Esophagus (tissue), 2 donors: ENCODE data around the gene PADI1. TPM values are rescaled to one million over a fixed set of nuclear protein-coding genes. Genes with fewer than 3 reads are reported as not detected.

Source experiments
- H3K27ac ChIP-seq, 2 donors: one replicate each; pipeline ENCODE4 v1.5.1; 2013; ENCODE audit warnings: low read depth in 2 of 2, mild to moderate bottlenecking in 2 of 2, inconsistent platforms in 1 of 2, low read length in 1 of 2, moderate library complexity in 1 of 2
- H3K27me3 ChIP-seq, 2 donors: one replicate each; pipeline ENCODE4 v1.6.1; 2013; ENCODE audit warnings: low read length in 2 of 2, control low read depth in 1 of 2, mild to moderate bottlenecking in 1 of 2; ENCODE audit not compliant: insufficient read depth in 2 of 2, control insufficient read depth in 1 of 2
- H3K36me3 ChIP-seq, 2 donors: one replicate each; pipeline ENCODE4 v1.6.1; 2013; ENCODE audit warnings: low read length in 1 of 2; ENCODE audit not compliant: control insufficient read depth in 2 of 2, insufficient read depth in 2 of 2
- H3K4me1 ChIP-seq, 2 donors: one replicate each; pipeline ENCODE4 v1.6.1; 2013; ENCODE audit warnings: low read length in 1 of 2; ENCODE audit not compliant: control insufficient read depth in 2 of 2, insufficient read depth in 2 of 2
- H3K4me3 ChIP-seq, 2 donors: one replicate each; pipeline ENCODE4 v1.5.1; 2013; ENCODE audit warnings: low read length in 2 of 2, mild to moderate bottlenecking in 2 of 2, low read depth in 1 of 2, moderate library complexity in 1 of 2
- H3K9me3 ChIP-seq, 2 donors: one replicate each; pipeline ENCODE4 v1.6.1; 2013; ENCODE audit warnings: mild to moderate bottlenecking in 2 of 2, low read depth in 1 of 2, low read length in 1 of 2, moderate library complexity in 1 of 2; ENCODE audit not compliant: control insufficient read depth in 2 of 2, insufficient read depth in 1 of 2
- WGBS, 2 donors: extraction: QIAGEN DNeasy Blood & Tissue Kit; methylation state at CpG; one replicate each; pipeline ENCODE4 v1.1.7; 2013; 5-methylcytosine and 5-hydroxymethylcytosine counted together
- polyA plus RNA-seq, 2 donors: library from polyadenylated mRNA; stranded (reverse); fragments of 200-250 nt; gene quantifications; one replicate each; pipeline ENCODE4 v1.2.3, GENCODE V29; 2013
- donor health status: healthy with polysubstance abuse.
- donor health status: Bipolar disorder and iron deficiency.

PADI1 gene
- polyA plus RNA-seq, 2 donors: 162 to 398 TPM

GRCh38 chr1:17272646-17273045 lies 67.7 kb downstream of the PADI1 start:
- Histone ChIP-seq H3K9me3 (no peaks in the 10 kb centered on the region), H3K36me3 (peaks cover 0 to 7% of the 10 kb centered on the region in 2 donors), H3K27me3 (no peaks in the 10 kb centered on the region), H3K4me1 (peaks cover 0 to 7% of the 10 kb centered on the region in 2 donors), H3K4me3 (no peak overlapping the region), H3K27ac (no peak overlapping the region)
- WGBS, 2 donors: 30 to 37% methylated on average over 4 of the region's 4 CpGs

GRCh38 chr1:17273096-17273495 lies 68.2 kb downstream of the PADI1 start:
- no peak overlapping the region for H3K4me3 ChIP-seq
- H3K4me1 ChIP-seq: peaks cover 0 to 7% of the 10 kb centered on the region in 2 donors
- H3K27ac ChIP-seq: no peak overlapping the region
- WGBS, 2 donors: 71 to 76% methylated on average over 13 of the region's 13 CpGs
- H3K9me3 ChIP-seq: no peaks in the 10 kb centered on the region
- H3K27me3 ChIP-seq: no peaks in the 10 kb centered on the region
- H3K36me3 ChIP-seq: peaks cover 0 to 7% of the 10 kb centered on the region in 2 donors

GRCh38 chr1:17274186-17275170 lies 69.5 kb downstream of the PADI1 start:
- Histone ChIP-seq H3K4me1 (peaks cover 0 to 7% of the 10 kb centered on the region in 2 donors), H3K4me3 (no peak overlapping the region), H3K27ac (no peak overlapping the region), H3K27me3 (no peaks in the 10 kb centered on the region), H3K36me3 (peaks cover 0 to 7% of the 10 kb centered on the region in 2 donors), H3K9me3 (no peaks in the 10 kb centered on the region)
- 55 to 60% methylated on average over 15 of the region's 15 CpGs for WGBS, 2 donors

GRCh38 chr1:17276568-17276967 lies 71.6 kb downstream of the PADI1 start:
- peaks cover 0 to 10% of the 10 kb centered on the region in 2 donors for H3K4me1 ChIP-seq
- H3K9me3 ChIP-seq: no peaks in the 10 kb centered on the region
- no peaks in the 10 kb centered on the region for H3K27me3 ChIP-seq
- H3K36me3 ChIP-seq: no peaks in the 10 kb centered on the region
- WGBS, 2 donors: 32 to 37% methylated on average over 11 of the region's 11 CpGs
- H3K27ac ChIP-seq: no peak overlapping the region
- H3K4me3 ChIP-seq: no peak overlapping the region

GRCh38 chr1:17277511-17278159 lies 72.7 kb downstream of the PADI1 start:
- 76 to 84% methylated on average over 8 of the region's 8 CpGs for WGBS, 2 donors
- Histone ChIP-seq H3K4me1 (peaks cover 0 to 10% of the 10 kb centered on the region in 2 donors), H3K27ac (no peak overlapping the region), H3K4me3 (no peak overlapping the region), H3K27me3 (no peaks in the 10 kb centered on the region), H3K36me3 (no peaks in the 10 kb centered on the region), H3K9me3 (no peaks in the 10 kb centered on the region)

GRCh38 chr1:17278996-17279830 lies 74.3 kb downstream of the PADI1 start:
- Histone ChIP-seq H3K4me1 (peaks cover 0 to 7% of the 10 kb centered on the region in 2 donors), H3K27me3 (no peaks in the 10 kb centered on the region), H3K36me3 (no peaks in the 10 kb centered on the region), H3K4me3 (no peak overlapping the region), H3K27ac (no peak overlapping the region), H3K9me3 (no peaks in the 10 kb centered on the region)
- WGBS, 2 donors: 78 to 85% methylated on average over 14 of the region's 14 CpGs

GRCh38 chr1:17280436-17280835 lies 75.5 kb downstream of the PADI1 start:
- H3K4me1 ChIP-seq: peaks cover 0 to 7% of the 10 kb centered on the region in 2 donors
- no peak overlapping the region for H3K4me3 ChIP-seq
- 83 to 84% methylated on average over 7 of the region's 7 CpGs for WGBS, 2 donors
- no peaks in the 10 kb centered on the region for H3K9me3 ChIP-seq
- no peaks in the 10 kb centered on the region for H3K27me3 ChIP-seq
- H3K36me3 ChIP-seq: no peaks in the 10 kb centered on the region
- H3K27ac ChIP-seq: no peak overlapping the region

GRCh38 chr1:17280894-17281293 lies 76.0 kb downstream of the PADI1 start:
- 81 to 84% methylated on average over 2 of the region's 2 CpGs for WGBS, 2 donors
- no peaks in the 10 kb centered on the region for H3K27me3 ChIP-seq

GRCh38 chr1:17281775-17282181 lies 76.8 kb downstream of the PADI1 start:
- no peak overlapping the region for H3K4me3 ChIP-seq
- H3K9me3 ChIP-seq: no peaks in the 10 kb centered on the region
- H3K27ac ChIP-seq: no peak overlapping the region
- H3K36me3 ChIP-seq: no peaks in the 10 kb centered on the region
- WGBS, 2 donors: 45 to 46% methylated on average over 8 of the region's 8 CpGs
- H3K4me1 ChIP-seq: peaks cover 0 to 9% of the 10 kb centered on the region in 2 donors
- H3K27me3 ChIP-seq: no peaks in the 10 kb centered on the region

More at GRCh38 chr1:17280894-17281293, 76.0 kb downstream of the PADI1 start:
- Histone ChIP-seq H3K36me3 (no peaks in the 10 kb centered on the region), H3K4me3 (no peak overlapping the region), H3K27ac (no peak overlapping the region), H3K9me3 (no peaks in the 10 kb centered on the region), H3K4me1 (peaks cover 0 to 7% of the 10 kb centered on the region in 2 donors)
